DOHH2 (cell line): ENCODE data around the gene GPC1.

Source experiments
- H3F3A ChIP-seq: fragments of 200-600 bp; sonication (generic), shearing (Covaris generic); 2 replicates; pipeline ENCODE4 v1.6.0; 2016; ENCODE audit warnings: antibody characterized with exemption, mild to moderate bottlenecking; ENCODE audit not compliant: control insufficient read depth, insufficient read depth
- H3K27ac ChIP-seq: fragments of 200-600 bp; sonication (generic); 2 replicates; pipeline ENCODE4 v1.5.1; 2014; ENCODE audit warnings: low read depth, mild to moderate bottlenecking, low read length, moderate library complexity
- H3K27me3 ChIP-seq: fragments of 200-600 bp; sonication (generic); 2 replicates; pipeline ENCODE4 v1.6.1; 2014; ENCODE audit warnings: mild to moderate bottlenecking, low read length, mixed read lengths; ENCODE audit not compliant: control insufficient read depth
- H3K36me3 ChIP-seq: fragments of 200-600 bp; sonication (generic); 2 replicates; pipeline ENCODE4 v1.6.1; 2014; ENCODE audit warnings: mild to moderate bottlenecking, low read length, moderate library complexity, mixed read lengths; ENCODE audit not compliant: control insufficient read depth
- H3K4me1 ChIP-seq: fragments of 200-600 bp; sonication (generic); 2 replicates; pipeline ENCODE4 v1.6.1; 2014; ENCODE audit warnings: mild to moderate bottlenecking, low read length, mixed read lengths; ENCODE audit not compliant: control insufficient read depth
- H3K4me2 ChIP-seq: fragments of 200-600 bp; sonication (generic); 2 replicates; pipeline ENCODE4 v1.6.0; 2014; ENCODE audit warnings: mild to moderate bottlenecking, low read length, moderate library complexity
- H3K4me3 ChIP-seq: fragments of 200-600 bp; sonication (generic); 2 replicates; pipeline ENCODE4 v1.5.1; 2014; ENCODE audit warnings: mild to moderate bottlenecking, low read length, mixed read lengths
- H3K79me2 ChIP-seq: fragments of 200-600 bp; sonication (generic); 2 replicates; pipeline ENCODE4 v1.6.1; 2014; ENCODE audit warnings: mild to moderate bottlenecking, low read length, mixed read lengths; ENCODE audit not compliant: control insufficient read depth
- H3K9me2 ChIP-seq: fragments of 200-600 bp; sonication (generic); replicated peaks from 2 replicates; pipeline ENCODE4 v1.6.1; 2014; ENCODE audit warnings: mild to moderate bottlenecking, low read length, mixed read lengths; ENCODE audit not compliant: control insufficient read depth
- H3K9me3 ChIP-seq: fragments of 200-600 bp; sonication (generic); 2 replicates; pipeline ENCODE4 v1.6.1; 2014; ENCODE audit warnings: antibody characterized with exemption, low read length, mixed read lengths; ENCODE audit not compliant: control insufficient read depth, insufficient read depth
- H4K20me1 ChIP-seq: fragments of 200-600 bp; sonication (generic); 2 replicates; pipeline ENCODE4 v1.6.0; 2014; ENCODE audit warnings: low read depth, mild to moderate bottlenecking, antibody characterized with exemption, low read length, moderate library complexity; ENCODE audit not compliant: control insufficient read depth, insufficient read depth
- EZH2phosphoT487 ChIP-seq: fragments of 200-600 bp; sonication (generic); IDR thresholded peaks from 2 replicates; pipeline ENCODE4 v1.6.1; 2017; ENCODE audit warnings: borderline replicate concordance, mild to moderate bottlenecking, antibody characterized with exemption, low read length, moderate library complexity, mixed read lengths
- TF ChIP-seq, protein P1 (sequence below): fragments of 200-600 bp; sonication (generic); IDR thresholded peaks from one replicate; pipeline ENCODE4 v1.5.1; 2014; ENCODE audit warnings: antibody characterized with exemption, mild to moderate bottlenecking, low read depth, low read length; ENCODE audit not compliant: poor library complexity, severe bottlenecking

GPC1 gene

GRCh38 chr2:240468303-240469238 lies 33.1 kb downstream of the GPC1 start:
- H3K4me1 ChIP-seq = no peaks in the 10 kb centered on the region

DNA sequence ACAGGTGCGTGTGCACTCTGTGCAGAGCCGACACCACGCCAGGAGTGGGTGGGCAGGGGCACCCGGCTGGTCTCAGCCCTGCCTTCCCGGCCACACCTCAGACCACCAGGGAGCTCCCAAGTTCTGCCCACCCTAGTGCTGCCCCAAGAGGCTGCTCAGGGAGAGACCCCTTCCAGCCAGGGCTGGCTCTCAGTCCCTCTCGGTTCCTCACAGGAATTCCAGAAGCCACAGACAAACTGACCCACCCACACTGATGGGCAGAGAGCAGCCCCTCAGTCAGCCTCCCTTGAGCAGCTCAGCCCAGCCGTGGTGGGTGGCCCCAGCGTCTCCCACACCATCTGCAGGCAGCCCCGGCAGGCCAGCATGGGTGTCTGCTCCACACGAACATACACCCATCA lies 33.8 kb downstream of the GPC1 start:
- Histone ChIP-seq H3K4me3 (no peak overlapping the region), H3K4me2 (no peak overlapping the region), H3K4me1 (no peaks in the 10 kb centered on the region), H3K36me3 (no peaks in the 10 kb centered on the region), H3K79me2 (no peaks in the 10 kb centered on the region), H3K9me2 (no peaks in the 10 kb centered on the region), H3K27me3 (no peaks in the 10 kb centered on the region), H3K27ac (no peak overlapping the region), H4K20me1 (no peaks in the 10 kb centered on the region), H3K9me3 (no peaks in the 10 kb centered on the region), H3F3A (no peaks in the 10 kb centered on the region)
- TF ChIP-seq EZH2phosphoT487 = no peak
- TF ChIP-seq, protein P1, sequence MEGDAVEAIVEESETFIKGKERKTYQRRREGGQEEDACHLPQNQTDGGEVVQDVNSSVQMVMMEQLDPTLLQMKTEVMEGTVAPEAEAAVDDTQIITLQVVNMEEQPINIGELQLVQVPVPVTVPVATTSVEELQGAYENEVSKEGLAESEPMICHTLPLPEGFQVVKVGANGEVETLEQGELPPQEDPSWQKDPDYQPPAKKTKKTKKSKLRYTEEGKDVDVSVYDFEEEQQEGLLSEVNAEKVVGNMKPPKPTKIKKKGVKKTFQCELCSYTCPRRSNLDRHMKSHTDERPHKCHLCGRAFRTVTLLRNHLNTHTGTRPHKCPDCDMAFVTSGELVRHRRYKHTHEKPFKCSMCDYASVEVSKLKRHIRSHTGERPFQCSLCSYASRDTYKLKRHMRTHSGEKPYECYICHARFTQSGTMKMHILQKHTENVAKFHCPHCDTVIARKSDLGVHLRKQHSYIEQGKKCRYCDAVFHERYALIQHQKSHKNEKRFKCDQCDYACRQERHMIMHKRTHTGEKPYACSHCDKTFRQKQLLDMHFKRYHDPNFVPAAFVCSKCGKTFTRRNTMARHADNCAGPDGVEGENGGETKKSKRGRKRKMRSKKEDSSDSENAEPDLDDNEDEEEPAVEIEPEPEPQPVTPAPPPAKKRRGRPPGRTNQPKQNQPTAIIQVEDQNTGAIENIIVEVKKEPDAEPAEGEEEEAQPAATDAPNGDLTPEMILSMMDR = no peak

More at GRCh38 chr2:240468303-240469238, 33.1 kb downstream of the GPC1 start:
- no peak overlapping the region for H3K27ac ChIP-seq
- no peak overlapping the region for H3K4me3 ChIP-seq
- TF ChIP-seq, protein P1 = no peak
- no peak for TF ChIP-seq EZH2phosphoT487
- no peaks in the 10 kb centered on the region for H3K27me3 ChIP-seq
- no peaks in the 10 kb centered on the region for H3K9me2 ChIP-seq
- H4K20me1 ChIP-seq = no peaks in the 10 kb centered on the region
- H3F3A ChIP-seq = no peaks in the 10 kb centered on the region
- H3K9me3 ChIP-seq = no peaks in the 10 kb centered on the region
- H3K79me2 ChIP-seq = no peaks in the 10 kb centered on the region
- no peaks in the 10 kb centered on the region for H3K36me3 ChIP-seq
- H3K4me2 ChIP-seq = no peak overlapping the region

GRCh38 chr2:240469740-240470139 lies 34.3 kb downstream of the GPC1 start:
- no peaks in the 10 kb centered on the region for H3K79me2 ChIP-seq
- TF ChIP-seq, protein P1 = no peak
- TF ChIP-seq EZH2phosphoT487 = no peak
- no peaks in the 10 kb centered on the region for H3K4me1 ChIP-seq
- H3K9me3 ChIP-seq = no peaks in the 10 kb centered on the region
- H3K9me2 ChIP-seq = no peaks in the 10 kb centered on the region
- H3K27ac ChIP-seq = no peak overlapping the region
- no peaks in the 10 kb centered on the region for H3F3A ChIP-seq
- no peak overlapping the region for H3K4me2 ChIP-seq
- H3K36me3 ChIP-seq = no peaks in the 10 kb centered on the region
- no peaks in the 10 kb centered on the region for H3K27me3 ChIP-seq
- no peaks in the 10 kb centered on the region for H4K20me1 ChIP-seq
- H3K4me3 ChIP-seq = no peak overlapping the region
